GM12801 (cell line): Measurements from ENCODE around the gene PEX10.

Experiments used
- CTCF ChIP-seq: IDR thresholded peaks from one replicate; pipeline ENCODE4 v1.5.1; 2011; ENCODE audit warnings: control low read depth; ENCODE audit not compliant: insufficient read length; ENCODE audit errors: extremely low read depth

The PEX10 gene

GRCh38 chr1:2354511-2355372 is 57.6 kb downstream of the PEX10 start:
- no peak for TF ChIP-seq CTCF
